ENCODE results near the gene CWF19L2.
"Not testable (repeated sequence)": the region's sequence is repeated elsewhere in the genome, so short reads cannot be mapped to it uniquely, and the experiment has no call there.

Gene CWF19L2

DNA sequence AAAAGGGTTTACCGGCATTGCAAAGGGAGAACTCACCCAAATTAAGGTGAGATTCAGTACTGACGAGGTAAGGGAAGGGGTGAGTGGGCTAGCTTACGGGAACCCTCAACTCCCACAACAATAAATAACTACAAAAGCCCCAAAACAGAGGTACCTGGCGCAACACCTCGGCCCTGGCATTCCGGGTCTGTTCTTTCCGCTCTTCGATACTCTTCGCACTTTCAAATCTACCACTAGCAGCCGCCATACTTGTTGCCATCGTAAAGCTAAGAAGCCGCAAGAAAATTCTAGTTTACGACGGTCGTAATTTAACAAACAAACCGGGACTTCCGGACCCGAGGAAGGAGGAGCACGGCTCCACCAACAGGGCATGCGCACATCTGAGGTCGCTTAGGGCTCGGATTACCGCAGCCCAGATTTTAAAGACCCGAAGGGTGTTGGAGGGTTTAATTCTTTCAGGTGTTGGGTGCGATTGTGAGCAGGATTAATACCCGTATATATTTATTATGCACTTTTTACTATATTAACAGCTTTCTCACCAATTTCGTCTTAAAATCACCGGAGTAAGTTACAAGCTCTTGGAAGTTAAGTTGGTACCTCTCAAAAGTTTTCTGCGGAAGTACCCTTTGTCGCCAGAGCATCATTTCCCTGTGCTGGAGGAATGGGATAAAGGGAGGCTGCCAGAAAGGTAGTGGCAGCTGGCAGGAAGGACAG is at the start of gene CWF19L2:
Gene CWF19L2 (minus strand): TSS at position 268 of the 714 bp plus-strand sequence. CDS start 9 bp downstream, at position 259.
- DNase-seq = peak; percentile 14

DNA sequence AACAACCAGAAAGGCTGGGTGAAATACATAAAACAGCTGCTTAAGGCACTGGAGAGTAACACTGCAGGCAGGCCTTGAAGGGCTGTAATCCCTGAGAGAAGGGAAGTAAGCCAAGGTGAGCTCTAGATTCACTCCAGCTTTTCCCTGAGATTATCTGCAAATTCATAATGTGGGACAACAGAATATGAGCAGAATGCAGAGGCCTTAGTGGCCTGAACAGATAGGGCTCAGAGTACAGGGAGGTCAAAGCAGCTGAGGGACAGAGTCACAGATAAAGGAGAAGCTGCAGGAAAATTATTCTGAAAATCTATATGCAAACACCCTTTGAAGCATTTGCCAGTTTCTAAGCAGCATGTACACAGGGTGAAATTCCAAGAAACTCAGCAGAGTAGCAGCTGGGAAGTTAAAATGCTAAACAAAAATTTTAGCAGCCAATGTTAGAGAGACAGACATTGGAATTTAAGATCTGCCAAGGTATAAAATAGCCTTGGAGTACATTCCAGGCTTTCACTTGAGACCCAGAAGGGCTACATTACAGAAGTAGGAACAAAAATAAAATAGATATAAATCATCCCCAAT is 48.1 kb upstream of the CWF19L2 start:
- DNase-seq = no peak

DNA sequence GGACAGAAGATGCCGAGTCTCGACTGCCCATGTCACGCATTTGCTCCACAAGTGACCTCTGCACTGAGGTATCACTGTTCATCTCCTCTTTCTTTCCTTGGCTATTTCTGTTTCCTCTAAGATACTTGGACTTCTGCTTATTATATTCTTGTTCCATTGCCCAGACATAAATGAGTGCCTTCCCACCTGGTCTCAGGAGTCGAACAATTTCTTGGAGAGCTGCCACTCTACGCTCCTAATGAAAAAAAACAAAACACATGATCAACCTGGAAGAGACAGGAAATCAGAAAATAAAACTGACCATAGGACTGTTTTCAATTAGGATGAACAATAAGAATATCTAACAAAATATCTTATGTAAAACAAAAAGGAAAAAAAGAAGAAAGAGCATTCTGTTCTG is 47.4 kb upstream of the CWF19L2 start:
- no peak for DNase-seq

DNA sequence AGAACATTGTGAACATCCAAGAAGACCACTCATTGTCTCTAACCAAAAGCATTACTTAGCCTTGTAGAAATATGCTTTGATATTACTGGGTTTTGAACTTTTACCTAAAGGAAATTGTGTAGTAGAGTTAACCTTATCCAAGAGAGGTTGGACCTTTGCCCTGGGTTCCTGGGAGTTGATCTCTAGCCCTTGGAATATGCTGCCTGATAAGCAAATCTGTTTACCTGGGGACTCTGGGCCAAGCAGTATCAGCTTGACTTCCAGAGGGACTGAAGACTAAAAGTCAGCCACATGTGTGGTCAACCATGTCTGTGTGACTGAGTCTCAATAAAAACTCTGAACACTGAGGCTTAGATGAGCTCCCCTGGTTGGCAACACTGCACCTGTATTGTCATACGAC is 44.1 kb upstream of the CWF19L2 start:
- no peak for DNase-seq

DNA sequence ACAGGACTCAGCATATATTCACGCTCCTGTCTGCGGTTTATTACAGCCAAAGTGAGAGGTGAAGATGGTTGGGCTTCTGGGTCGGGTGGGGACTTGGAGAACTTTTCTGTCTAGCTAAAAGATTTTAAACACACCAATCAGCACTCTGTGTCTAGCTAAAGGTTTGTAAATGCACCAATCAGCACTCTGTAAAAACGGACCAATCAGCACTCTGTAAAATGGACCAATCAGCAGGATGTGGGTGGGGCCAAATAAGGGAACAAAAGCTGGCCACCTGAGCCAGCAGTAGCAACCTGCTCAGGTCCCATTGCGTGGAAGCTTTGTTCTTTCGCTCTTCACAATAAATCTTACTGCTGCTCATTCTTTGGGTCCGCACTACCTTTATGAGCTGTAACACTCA is 39.7 kb upstream of the CWF19L2 start:
- DNase-seq = not testable (repeated sequence)

DNA sequence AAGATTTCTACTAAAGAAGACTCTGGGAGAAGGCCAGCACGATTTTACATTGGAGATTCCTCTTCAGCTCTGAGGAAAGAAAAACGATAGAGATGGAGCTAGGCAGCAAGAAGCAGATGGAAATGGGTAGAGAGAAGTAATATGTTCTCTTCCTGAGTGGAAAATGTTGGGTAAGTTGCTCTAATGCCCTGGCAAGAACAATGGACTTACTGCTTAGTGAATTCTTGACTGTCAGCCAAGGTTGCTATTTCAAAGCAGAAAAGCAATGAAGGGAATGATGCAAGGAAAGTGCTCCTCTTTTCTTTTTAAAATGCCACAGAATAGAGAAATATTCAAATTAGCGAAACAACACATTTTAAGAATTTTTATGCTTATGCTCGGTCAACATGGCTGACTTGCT is 38.4 kb upstream of the CWF19L2 start:
- no peak for DNase-seq

DNA sequence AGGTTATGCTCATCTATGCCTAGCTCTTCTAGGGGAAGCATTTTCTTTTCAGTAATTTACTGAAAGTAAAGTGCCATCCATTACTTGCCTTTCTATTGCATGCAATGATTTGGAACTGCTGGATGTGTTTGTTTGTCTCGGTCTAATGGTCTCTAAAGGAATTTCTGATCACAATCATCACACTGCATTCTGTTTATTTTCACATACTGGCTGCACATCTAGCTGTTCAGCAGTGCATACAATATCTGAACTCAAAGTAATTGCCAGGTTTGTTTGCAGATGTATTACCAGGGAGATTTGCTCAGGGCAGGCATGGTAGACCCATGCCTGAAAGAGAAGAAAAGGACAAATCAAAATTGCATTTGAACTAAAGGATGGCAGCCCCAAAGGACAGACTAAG is 36.4 kb upstream of the CWF19L2 start:
- no peak for DNase-seq

DNA sequence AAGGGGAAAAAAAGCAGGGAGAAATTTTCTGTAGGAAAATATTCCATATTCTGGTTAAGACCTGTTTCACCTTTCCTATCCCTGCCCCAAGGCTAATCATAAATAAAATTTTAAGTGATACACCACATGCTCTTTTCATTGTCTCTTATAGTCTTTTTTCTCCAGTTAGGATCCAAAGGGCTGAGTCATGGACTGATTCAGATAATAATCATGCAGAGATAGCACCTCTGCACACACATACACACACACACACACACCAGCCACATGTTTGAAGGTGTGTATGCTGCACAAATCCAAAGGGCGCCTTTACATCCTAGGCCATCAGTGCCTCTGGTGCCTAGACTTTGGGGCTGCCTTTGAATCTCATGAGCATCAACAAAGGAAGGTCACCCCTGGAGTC is 35.5 kb upstream of the CWF19L2 start:
- no peak for DNase-seq

DNA sequence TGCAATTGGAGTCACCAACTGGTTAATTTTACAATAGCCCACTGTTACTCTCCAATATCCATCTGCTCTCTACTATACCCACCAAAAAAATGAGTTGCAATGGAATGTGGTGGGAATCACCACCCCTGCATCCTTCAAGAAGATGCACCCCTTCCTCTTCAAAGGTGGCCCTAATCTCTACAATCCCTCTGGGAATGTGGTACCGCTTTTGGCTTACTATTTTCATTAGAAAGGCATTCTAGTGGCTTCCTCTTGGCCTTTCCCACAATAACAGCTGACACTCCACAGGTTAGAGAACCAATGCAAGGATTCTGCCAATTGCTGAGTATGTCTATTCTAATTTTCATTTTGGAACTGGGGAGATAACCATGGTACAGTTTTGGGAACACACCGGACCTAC is 33.2 kb upstream of the CWF19L2 start:
- DNase-seq = no peak

DNA sequence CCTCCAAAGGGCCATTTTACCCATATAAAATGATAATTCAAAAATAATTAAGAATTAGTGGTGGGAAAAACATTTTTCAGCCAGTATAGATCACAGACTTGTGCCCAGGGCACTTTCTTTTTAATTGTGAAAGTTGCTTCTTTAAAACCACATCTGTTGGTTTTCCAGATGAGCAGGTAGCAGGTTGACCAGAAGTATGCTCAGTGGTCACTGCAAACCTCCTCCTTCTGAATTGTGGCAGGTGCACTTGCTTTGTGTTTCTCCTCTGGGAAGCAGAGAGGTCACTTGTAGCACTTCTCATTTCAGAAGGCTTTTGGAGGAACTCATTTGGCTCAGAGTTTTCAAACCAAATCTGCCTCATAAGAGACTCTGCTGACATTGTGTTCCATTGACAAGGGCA is 24.6 kb upstream of the CWF19L2 start:
- DNase-seq = no peak

DNA sequence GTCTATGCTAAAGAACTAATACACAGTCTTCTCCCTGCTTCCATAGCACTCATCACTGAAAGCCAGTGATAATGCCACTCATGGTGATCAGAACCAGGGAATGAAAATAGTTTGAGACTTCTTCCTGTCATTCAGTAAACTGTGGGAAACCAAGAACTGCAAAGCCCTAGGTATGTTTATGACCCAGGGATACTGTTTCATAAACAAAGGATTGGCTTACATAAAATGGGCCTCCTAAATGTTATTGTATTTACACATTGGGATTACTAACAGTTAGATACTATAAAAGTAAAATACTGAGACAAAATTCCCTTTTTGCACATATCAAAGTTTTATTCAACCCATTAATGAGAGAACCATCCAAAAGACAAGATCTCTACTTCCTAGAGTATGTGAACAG is 21.3 kb upstream of the CWF19L2 start:
- no peak for DNase-seq

DNA sequence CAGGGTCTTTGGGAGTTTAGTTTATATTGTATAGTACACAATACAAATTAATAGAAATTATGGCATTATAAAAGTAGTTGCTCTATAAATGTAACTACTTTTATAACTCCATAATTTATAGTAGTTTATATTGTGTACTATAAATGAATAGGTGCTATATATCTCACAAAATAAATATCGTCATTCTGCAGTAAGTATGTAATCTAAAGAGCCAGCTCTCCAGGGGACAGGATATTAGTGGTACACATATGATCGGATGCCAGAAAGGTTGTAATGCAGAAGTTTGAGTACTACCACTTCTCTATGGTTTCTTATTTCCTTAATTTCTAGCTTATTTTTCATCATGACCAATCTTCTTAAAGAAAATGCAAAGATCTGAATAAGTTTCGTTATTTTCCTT is 20.2 kb upstream of the CWF19L2 start:
- DNase-seq = no peak

DNA sequence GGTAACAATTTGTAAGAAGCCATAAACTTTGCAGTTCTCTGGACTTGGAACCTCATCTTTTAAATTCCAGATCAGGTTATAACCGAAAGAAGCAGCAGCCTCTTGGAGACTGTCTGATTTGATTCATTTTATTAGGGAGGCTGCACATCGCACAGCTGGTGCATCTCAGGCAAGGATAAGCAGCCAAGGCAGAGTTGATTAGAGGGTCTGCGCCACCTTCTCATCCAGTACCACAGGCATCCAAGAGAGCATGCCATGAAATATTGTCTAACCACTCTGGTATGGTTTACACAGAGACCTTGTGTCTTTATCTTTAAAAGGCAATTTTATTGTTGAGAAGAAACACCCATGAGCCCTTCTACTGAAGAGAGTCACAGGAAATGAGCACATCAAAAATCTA is 16.2 kb upstream of the CWF19L2 start:
- no peak for DNase-seq

DNA sequence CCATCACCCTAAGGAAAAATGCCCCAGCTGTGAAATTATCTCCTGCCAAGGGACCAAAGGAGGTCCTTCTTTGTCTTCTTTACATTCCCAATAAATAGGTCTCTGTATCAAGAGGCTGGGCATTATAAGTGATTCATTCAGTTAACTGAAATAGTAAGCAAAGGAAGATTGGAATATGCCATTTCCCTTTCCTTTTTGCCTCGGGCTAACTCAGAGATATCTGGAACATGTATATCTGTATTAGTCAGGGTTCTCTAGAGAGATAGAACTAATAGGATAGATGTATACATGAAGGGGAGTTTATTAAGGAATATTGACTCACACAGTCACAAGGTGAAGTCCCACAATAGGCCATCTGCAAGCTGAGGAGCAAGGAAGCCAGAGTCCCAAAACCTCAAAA is 15.3 kb upstream of the CWF19L2 start:
- no peak for DNase-seq

DNA sequence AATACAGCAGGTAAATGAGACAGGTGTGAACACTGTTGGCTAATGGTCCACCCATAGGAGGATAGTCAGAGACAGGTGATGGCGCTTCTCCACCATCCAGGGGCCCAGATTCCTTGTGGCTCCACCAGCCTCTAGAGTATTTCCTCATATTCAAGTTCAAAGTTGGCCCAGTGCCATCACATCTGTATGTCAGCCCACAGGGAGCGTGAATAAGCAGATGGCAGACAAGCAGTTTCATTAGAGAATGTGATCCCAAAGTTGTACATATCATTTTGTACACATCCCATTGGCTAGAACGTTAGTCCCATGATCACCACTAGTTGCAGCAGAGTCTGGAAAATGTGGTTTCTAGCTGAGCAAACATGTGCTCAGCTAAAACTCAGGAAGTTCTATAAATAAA is 11.0 kb upstream of the CWF19L2 start:
- no peak for DNase-seq

DNA sequence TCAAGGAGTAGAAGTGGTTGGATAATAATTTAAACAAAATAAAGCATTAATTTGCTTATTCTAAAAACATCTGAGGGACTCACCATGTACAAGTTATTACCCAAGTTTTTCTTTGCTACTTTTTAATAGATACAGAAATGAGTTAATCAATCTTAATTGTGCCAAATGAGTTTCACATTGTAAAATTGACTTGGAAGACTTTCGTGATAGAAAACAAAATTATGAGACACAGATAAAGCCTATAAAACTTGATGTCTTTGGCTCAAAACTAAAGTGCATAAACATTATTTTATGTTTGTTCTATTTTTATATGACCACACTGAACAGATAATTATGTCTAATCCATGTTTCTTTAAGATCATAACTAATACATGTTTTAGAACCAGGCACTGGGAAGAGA is 10.1 kb upstream of the CWF19L2 start:
- no peak for DNase-seq

DNA sequence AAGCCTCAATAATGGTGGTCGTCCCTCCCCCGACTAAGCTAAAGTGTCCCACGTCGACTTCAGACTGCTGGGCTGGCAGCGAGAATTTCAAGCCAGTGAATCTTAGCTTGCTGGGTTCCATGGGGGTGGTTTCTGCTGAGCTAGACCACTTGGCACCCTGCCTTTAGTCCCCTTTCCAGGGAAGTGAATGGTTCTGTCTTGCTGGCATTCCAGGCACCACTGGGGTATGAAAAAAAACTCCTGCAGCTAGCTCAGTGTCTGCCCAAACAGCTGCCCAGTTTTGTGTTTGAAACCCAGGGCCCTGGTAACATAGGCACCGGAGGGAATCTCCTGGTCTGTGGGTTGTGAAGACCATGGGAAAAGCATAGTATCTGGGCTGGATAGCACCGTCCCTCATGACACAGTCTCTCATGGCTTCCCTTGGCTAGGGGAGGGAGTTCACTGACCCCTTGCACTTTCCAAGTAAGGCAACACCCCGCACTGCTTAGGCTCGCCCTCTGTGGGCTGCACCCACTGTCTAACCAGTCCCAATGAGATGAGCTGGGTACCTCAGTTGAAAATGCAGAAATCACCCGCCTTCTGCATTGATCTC is 8.7 kb upstream of the CWF19L2 start:
- DNase-seq = not testable (repeated sequence)

DNA sequence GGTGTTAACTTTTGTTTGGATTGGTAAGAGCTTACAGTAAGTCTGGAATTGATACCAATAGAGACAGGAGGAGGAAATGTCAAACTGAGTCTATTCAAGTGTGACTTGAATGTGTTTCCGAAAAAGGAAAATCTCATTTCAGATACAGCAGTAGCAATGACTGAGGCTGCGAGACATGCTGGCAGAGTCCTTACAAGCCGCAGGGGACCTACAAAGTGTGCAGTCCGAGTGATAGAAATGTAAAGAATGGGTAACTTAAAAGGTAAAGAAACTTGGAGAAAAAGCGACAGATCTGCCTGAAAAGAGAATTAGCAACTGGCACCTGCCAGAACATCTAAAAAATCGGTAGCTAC is 444 bp downstream of the CWF19L2 start:
- DNase-seq = no peak

DNA sequence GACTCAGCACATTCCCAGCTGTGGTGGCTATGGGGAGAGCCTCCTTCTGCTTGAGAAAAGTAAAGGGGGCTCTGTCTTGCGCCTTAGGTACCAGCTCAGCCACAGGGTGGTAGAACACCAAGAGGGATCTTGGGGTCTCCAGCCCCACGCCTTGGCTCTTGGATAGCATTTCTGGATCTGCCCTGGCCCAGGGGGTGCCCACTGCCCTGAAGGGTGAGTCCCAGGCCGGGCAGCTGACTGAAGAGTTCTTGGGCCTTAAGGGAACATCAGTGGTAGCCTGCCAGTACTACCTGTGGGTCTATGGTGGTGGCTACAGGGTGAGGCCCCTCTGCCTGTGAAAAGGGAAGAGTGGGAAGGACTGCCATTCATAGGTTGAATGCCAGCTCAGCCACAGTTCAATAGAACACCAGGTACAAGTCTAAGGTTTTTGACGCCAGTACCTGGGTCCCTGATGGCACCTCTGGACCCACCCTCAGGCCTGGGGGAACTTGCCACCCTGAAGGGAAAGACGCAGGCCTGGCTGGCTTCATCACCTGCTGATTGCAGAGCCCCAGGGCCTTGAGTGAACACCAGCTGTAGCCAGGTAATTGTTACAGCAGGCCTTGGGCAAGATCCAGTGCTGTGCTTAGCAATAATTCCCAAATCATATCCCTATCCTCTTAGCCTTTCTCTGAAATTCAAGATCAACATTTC is 3.9 kb downstream of the CWF19L2 start:
- DNase-seq = no peak

DNA sequence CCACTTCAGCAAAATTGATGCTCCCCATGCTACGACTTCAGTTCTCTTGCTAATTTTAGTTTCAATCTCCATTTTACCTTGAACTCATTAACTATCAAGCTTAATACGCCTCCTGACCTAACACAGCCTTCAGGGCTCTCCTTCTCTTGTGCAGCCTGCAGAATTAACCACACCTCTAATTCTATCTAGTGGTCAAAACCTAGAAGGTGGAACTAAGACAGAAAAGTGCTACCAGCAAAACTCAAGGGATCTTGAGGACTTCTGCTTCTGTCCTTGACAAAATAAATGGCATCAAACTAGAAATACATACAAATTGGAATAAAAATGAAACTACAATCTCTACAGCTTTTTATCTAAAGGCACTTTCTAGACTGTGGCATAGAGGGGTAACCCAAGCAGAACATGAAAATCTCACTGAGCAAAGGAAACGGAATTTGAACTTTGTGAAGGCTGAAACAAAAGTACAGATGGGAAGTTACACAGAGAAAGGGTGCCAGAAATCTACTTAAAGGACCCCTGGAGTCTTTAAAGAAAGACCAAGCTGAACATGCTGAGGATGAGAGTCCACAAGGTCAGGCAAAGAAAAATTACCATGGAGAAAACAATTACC is 10.7 kb downstream of the CWF19L2 start:
- DNase-seq = no peak

DNA sequence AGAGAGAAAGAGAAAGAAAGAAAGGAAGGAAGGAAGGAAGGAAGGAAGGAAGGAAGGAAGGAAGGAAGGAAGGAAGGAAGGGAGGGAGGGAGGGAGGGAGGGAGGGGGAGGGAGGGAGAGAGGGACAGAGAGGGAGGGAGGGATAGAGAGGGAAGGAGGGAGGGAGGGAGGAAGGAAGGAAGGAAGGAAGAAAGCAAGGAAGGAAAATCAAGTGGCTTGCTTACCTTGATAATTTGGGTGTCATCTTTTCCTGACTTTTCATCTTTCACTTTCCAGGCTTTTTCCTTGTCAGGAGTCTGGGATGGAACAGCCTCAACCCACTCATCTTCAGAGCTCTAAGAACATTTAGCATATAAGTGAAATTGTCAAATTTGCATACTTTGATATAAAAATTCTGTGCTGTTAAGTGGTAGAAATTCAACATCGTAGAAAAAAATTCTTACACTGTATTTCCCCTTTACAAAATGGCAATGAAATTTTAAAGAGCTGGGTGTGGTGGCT is 14.9 kb downstream of the CWF19L2 start:
- DNase-seq = no peak

DNA sequence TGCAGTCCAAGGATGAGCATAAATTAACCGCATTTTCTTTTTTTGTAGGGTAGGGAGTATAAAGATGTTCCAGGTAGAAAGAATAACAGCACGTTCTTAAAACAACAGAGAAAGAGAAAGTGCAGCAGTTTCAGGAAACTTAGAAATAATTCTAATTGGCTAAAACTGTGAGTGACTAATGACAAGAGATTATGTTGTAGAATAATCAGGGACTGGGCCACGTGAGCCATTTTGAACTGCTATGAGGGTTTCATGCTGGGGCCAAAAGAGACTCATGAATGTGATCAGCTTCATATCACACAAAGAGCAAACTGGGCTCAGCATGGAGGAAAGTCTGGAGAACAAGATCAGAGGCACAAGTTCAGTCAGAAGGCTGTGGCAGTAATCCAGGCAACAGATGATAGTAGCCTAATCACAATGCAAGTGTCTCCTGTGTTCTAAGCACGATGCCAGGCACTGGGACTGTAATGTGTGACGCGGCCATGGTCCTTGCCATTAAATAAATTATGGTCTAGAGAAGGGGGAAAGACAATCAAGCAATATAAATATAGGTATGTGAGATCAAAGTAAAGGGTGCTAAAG is 17.9 kb downstream of the CWF19L2 start:
- DNase-seq = no peak

DNA sequence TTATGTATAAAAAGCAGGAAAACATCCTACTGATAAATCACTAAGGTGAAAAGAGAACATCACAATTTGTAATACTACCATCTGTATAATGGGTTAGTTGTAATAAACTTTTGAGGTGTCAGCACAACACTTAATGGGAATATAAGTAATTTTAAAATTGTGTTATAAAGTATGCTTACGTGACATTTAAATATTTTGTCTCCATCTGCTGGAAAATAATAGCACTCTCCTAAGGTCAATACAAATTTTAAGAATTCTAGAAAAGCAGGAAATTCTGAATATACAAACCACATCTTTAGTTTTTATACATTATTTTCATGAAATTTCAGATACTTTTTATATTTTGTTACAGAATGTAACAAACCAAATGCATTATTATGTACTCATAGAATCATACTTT is 19.5 kb downstream of the CWF19L2 start:
- no peak for DNase-seq
